GM23338 (cell line): Measurements from ENCODE around the gene LRRC4B. TPM values are rescaled to one million over a fixed set of nuclear protein-coding genes. Genes with fewer than 3 reads are reported as not detected.
A peak's percentile ranks its signal among the peaks of the same experiment; 100 is the strongest.

Experiments
- ATAC-seq: fragments of 200-7000 bp; cut with Tn5 transposase; 3 replicates; pipeline ENCODE4 v1.9.1; 2020
- DNase-seq: peaks from one replicate; pipeline ENCODE4 v3.0.0-alpha.2; 2015; ENCODE audit warnings: low spot score
- H2AFZ ChIP-seq: fragments of 200-600 bp; sonication (generic); 2 replicates; pipeline ENCODE4 v1.8.0; 2016; ENCODE audit warnings: antibody characterized with exemption, mild to moderate bottlenecking, moderate library complexity
- H3F3A ChIP-seq: fragments of 200-600 bp; sonication (generic); replicated peaks from 2 replicates; pipeline ENCODE4 v1.8.0; 2017; ENCODE audit warnings: antibody characterized with exemption, mixed run types, low read depth
- H3K27ac ChIP-seq: fragments of 200-600 bp; sonication (generic); 2 replicates; pipeline ENCODE4 v1.6.1; 2016; ENCODE audit warnings: low read depth
- H3K27me3 ChIP-seq: fragments of 200-600 bp; sonication (generic); 2 replicates; pipeline ENCODE4 v1.8.0; 2016; ENCODE audit warnings: mild to moderate bottlenecking, mixed run types, moderate library complexity; ENCODE audit not compliant: insufficient read depth
- H3K36me3 ChIP-seq: fragments of 200-600 bp; sonication (generic); 2 replicates; pipeline ENCODE4 v1.8.0; 2016; ENCODE audit warnings: mild to moderate bottlenecking; ENCODE audit not compliant: insufficient read depth
- H3K4me1 ChIP-seq: fragments of 200-600 bp; sonication (generic); 2 replicates; pipeline ENCODE4 v1.8.0; 2016; ENCODE audit warnings: mild to moderate bottlenecking, moderate library complexity; ENCODE audit not compliant: insufficient read depth
- H3K4me2 ChIP-seq: fragments of 200-600 bp; sonication (generic); 2 replicates; pipeline ENCODE4 v1.7.1; 2017; ENCODE audit warnings: mixed run types
- H3K4me3 ChIP-seq: fragments of 200-600 bp; sonication (generic); 2 replicates; pipeline ENCODE4 v1.6.1; 2016; ENCODE audit warnings: mixed run types
- H3K79me2 ChIP-seq: fragments of 200-600 bp; sonication (generic); replicated peaks from 2 replicates; pipeline ENCODE4 v1.8.0; 2017; ENCODE audit warnings: mild to moderate bottlenecking; ENCODE audit not compliant: insufficient read depth
- H3K9me2 ChIP-seq: fragments of 200-600 bp; sonication (generic); 2 replicates; pipeline ENCODE4 v1.8.0; 2017; ENCODE audit not compliant: insufficient read depth
- H4K20me1 ChIP-seq: fragments of 200-600 bp; sonication (generic); replicated peaks from 2 replicates; pipeline ENCODE4 v1.8.0; 2017; ENCODE audit warnings: mild to moderate bottlenecking; ENCODE audit not compliant: insufficient read depth
- H3K27ac Mint-ChIP-seq: 2 replicates; pipeline ENCODE4 v1.8.0; 2020; ENCODE audit warnings: inconsistent platforms, mild to moderate bottlenecking, moderate library complexity, mixed read lengths
- H3K27me3 Mint-ChIP-seq: 3 replicates; pipeline ENCODE4 v1.8.0; 2022; ENCODE audit warnings: low read depth, mild to moderate bottlenecking, moderate library complexity, mixed read lengths, inconsistent platforms; ENCODE audit not compliant: insufficient read depth, poor library complexity
- H3K36me3 Mint-ChIP-seq: 3 replicates; pipeline ENCODE4 v1.8.0; 2021; ENCODE audit warnings: low read depth, mild to moderate bottlenecking, inconsistent platforms, moderate library complexity, mixed read lengths
- H3K4me1 Mint-ChIP-seq: 3 replicates; pipeline ENCODE4 v1.8.0; 2020; ENCODE audit warnings: mild to moderate bottlenecking, inconsistent platforms, mixed read lengths
- H3K4me3 Mint-ChIP-seq: 3 replicates; pipeline ENCODE4 v1.8.0; 2021; ENCODE audit warnings: moderate library complexity, mild to moderate bottlenecking, inconsistent platforms, mixed read lengths
- H3K9me3 Mint-ChIP-seq: 3 replicates; pipeline ENCODE4 v1.8.0; 2020; ENCODE audit warnings: moderate library complexity, mild to moderate bottlenecking, inconsistent platforms, mixed read lengths
- CREB1 ChIP-seq: fragments of 250-450 bp; sonication (Bioruptor Pico); IDR thresholded peaks from 2 replicates; pipeline ENCODE4 v1.5.0; 2020; ENCODE audit warnings: low read depth, mild to moderate bottlenecking, moderate library complexity
- CTCF ChIP-seq, 2 experiments: fragments of 200-600 bp in 1 of 2; sonication (generic) in 1 of 2; conservative IDR thresholded peaks; 2 replicates each; pipeline versions ENCODE4 v1.5.1 to v1.6.1; 2016 to 2017; ENCODE audit warnings: antibody characterized with exemption in 2 of 2, low read depth in 2 of 2, mild to moderate bottlenecking in 2 of 2, moderate library complexity in 1 of 2
- ETS1 ChIP-seq: IDR thresholded peaks from 2 replicates; pipeline ENCODE4 v1.6.1; 2016; ENCODE audit warnings: antibody characterized with exemption
- EZH2 ChIP-seq: fragments of 200-600 bp; sonication (generic); IDR thresholded peaks from one replicate; pipeline ENCODE4 v1.8.0; 2017; ENCODE audit warnings: antibody characterized with exemption, mild to moderate bottlenecking, low read depth; ENCODE audit not compliant: unreplicated experiment
- JUNB ChIP-seq: IDR thresholded peaks from one replicate; pipeline ENCODE4 v1.6.1; 2016; ENCODE audit warnings: antibody characterized with exemption; ENCODE audit not compliant: unreplicated experiment
- POLR2AphosphoS5 ChIP-seq: IDR thresholded peaks from 2 replicates; pipeline ENCODE4 v1.6.1; 2016; ENCODE audit warnings: antibody characterized with exemption, low read depth
- REST ChIP-seq: IDR thresholded peaks from one replicate; pipeline ENCODE4 v1.6.1; 2018; ENCODE audit warnings: antibody characterized with exemption; ENCODE audit not compliant: unreplicated experiment
- STAT1 ChIP-seq: IDR thresholded peaks from one replicate; pipeline ENCODE4 v1.6.1; 2016; ENCODE audit warnings: antibody characterized with exemption; ENCODE audit not compliant: unreplicated experiment
- ZNF114 ChIP-seq: fragments of 250-450 bp; sonication (Bioruptor Pico); IDR thresholded peaks from 2 replicates; pipeline ENCODE4 v1.5.0; 2020; ENCODE audit warnings: mild to moderate bottlenecking, moderate library complexity
- ZNF462 ChIP-seq: fragments of 250-450 bp; sonication (Bioruptor Pico); IDR thresholded peaks from 2 replicates; pipeline ENCODE4 v1.5.0; 2020; ENCODE audit warnings: mild to moderate bottlenecking, moderate library complexity
- long read RNA-seq: library from polyadenylated mRNA; unstranded; transcript quantifications from one replicate; pipeline ENCODE4 v2.0.0, GENCODE V29; 2020; ENCODE audit not compliant: unreplicated experiment
- polyA plus RNA-seq: library from polyadenylated mRNA; unstranded; fragments of >200 nt; fragmentation: Nextera tagmentation; extraction: Ambion mirVana; gene quantifications from 2 replicates; pipeline ENCODE4 v1.2.1, GENCODE V29; 2016
- total RNA-seq: library from RNA; depleted of rRNA; stranded (reverse); fragments of >200 nt; shearing (Covaris generic); gene quantifications from 2 replicates; pipeline ENCODE4 v1.2.3, GENCODE V29; 2014; rRNA removed

LRRC4B gene
- total RNA-seq (12.8 and 13.2 TPM in 2 replicates), polyA plus RNA-seq (2.0 and 2.2 TPM in 2 replicates)
- long read RNA-seq, result 0 reads

- Histone ChIP-seq H3F3A (peaks cover 5% of the 10 kb centered on the region; the same call in 1 of the 2 replicates), H3K4me3 (peak within 1 kb of the TSS; percentile 62), H3K27ac (no peak within 1 kb of the TSS), H2AFZ (no peak within 1 kb of the TSS), H4K20me1 (0 out of 2 replicates have a peak, but pooled peaks cover 3% of the 10 kb centered on the region), H3K9me2 (no peaks in the 10 kb centered on the region), H3K4me2 (peak within 1 kb of the TSS; percentile 87), H3K79me2 (no peaks in the 10 kb centered on the region), H3K4me1 (peaks cover 28% of the 10 kb centered on the region), H3K36me3 (no peaks in the 10 kb centered on the region), H3K27me3 (peaks cover 53% of the 10 kb centered on the region)
- DNase-seq (peak; percentile 85), ATAC-seq (no peak)
- peaks cover 13% of the 10 kb centered on the region for H3K27me3 Mint-ChIP-seq
- peaks cover 83% of the 10 kb centered on the region for H3K9me3 Mint-ChIP-seq
- no peak for TF ChIP-seq POLR2AphosphoS5
- TF ChIP-seq EZH2, result no peak
- no peak for TF ChIP-seq JUNB
- no peak for TF ChIP-seq ETS1
- no peak for TF ChIP-seq REST
- TF ChIP-seq ZNF114 (CRISPR knock-in tag), result no peak
- TF ChIP-seq STAT1, result no peak
- TF ChIP-seq CREB1, result no peak
- no peak for TF ChIP-seq CTCF (conservative IDR thresholded peaks at IDR 0.05; ENCODE audit: low read depth in 2 of 2)
- TF ChIP-seq ZNF462 (CRISPR knock-in tag), result no peak
- no peak within 1 kb of the TSS for H3K27ac Mint-ChIP-seq
- H3K36me3 Mint-ChIP-seq, result peaks cover 48% of the 10 kb centered on the region
- H3K4me3 Mint-ChIP-seq, result no peak within 1 kb of the TSS
- no peaks in the 10 kb centered on the region for H3K4me1 Mint-ChIP-seq
Observed at GRCh38 chr19:50567882-50568727, at the start of gene LRRC4B. LRRC4B (minus strand) TSS chr19:50568435; CDS start chr19:50548838, 19,597 bp downstream.
